DND-41 (cell line): ENCODE results near the gene JARID2.

ENCODE experiments used
- CTCF ChIP-seq: IDR thresholded peaks from 2 replicates; pipeline ENCODE4 v1.5.1; 2012; ENCODE audit warnings: borderline replicate concordance, low read length, moderate library complexity, mild to moderate bottlenecking; ENCODE audit not compliant: poor library complexity, severe bottlenecking; ENCODE audit errors: extremely low read depth
- EZH2 ChIP-seq: IDR thresholded peaks from 3 replicates; pipeline ENCODE4 v1.6.1; 2012; ENCODE audit warnings: borderline replicate concordance, low read depth, mild to moderate bottlenecking, moderate library complexity, low read length, inconsistent platforms; ENCODE audit not compliant: severe bottlenecking

GRCh38 chr6:15400572-15401004 is 154.7 kb downstream of the JARID2 start:
- TF ChIP-seq CTCF (no peak), EZH2 (no peak)
